GM19324 (cell line): ENCODE measurements around the gene PTPN3.
"Not testable (repeated sequence)": the region's sequence is repeated elsewhere in the genome, so short reads cannot be mapped to it uniquely, and the experiment has no call there.

ENCODE experiments used
- ATAC-seq: cut with Tn5 transposase; IDR thresholded peaks from one replicate; pipeline ENCODE4 v1.9.1; 2021; ENCODE audit warnings: mild to moderate bottlenecking, moderate library complexity; ENCODE audit not compliant: unreplicated experiment, low FRiP score

PTPN3 gene

GRCh38 chr9:109355564-109356297 is 142.4 kb downstream of the PTPN3 start:
- ATAC-seq: no peak

GRCh38 chr9:109354190-109354589 is 143.9 kb downstream of the PTPN3 start:
- no peak for ATAC-seq

GRCh38 chr9:109351032-109351431 is 147.1 kb downstream of the PTPN3 start:
- ATAC-seq: no peak

- no peak for ATAC-seq
Measured at GRCh38 chr9:109349421-109349846, 148.7 kb downstream of the PTPN3 start.

GRCh38 chr9:109346904-109347303 is 151.2 kb downstream of the PTPN3 start:
- ATAC-seq: no peak

GRCh38 chr9:109344866-109345265 is 153.2 kb downstream of the PTPN3 start:
- no peak for ATAC-seq

- no peak for ATAC-seq
Measured at GRCh38 chr9:109342878-109343277, 155.2 kb downstream of the PTPN3 start.

- ATAC-seq: no peak
Measured at GRCh38 chr9:109341561-109341960, 156.5 kb downstream of the PTPN3 start.

GRCh38 chr9:109340979-109341378 is 157.1 kb downstream of the PTPN3 start:
- not testable (repeated sequence) for ATAC-seq

- no peak for ATAC-seq
Measured at GRCh38 chr9:109336409-109336808, 161.7 kb downstream of the PTPN3 start.

- ATAC-seq: no peak
Measured at GRCh38 chr9:109335929-109336328, 162.2 kb downstream of the PTPN3 start.

GRCh38 chr9:109335121-109335520 is 163.0 kb downstream of the PTPN3 start:
- no peak for ATAC-seq

GRCh38 chr9:109331353-109331752 is 166.8 kb downstream of the PTPN3 start:
- ATAC-seq: no peak

- no peak for ATAC-seq
Measured at GRCh38 chr9:109329638-109330258, 168.4 kb downstream of the PTPN3 start.

GRCh38 chr9:109328978-109329637 is 169.0 kb downstream of the PTPN3 start:
- no peak for ATAC-seq
